ENCODE data around the gene APBB1.
A peak's percentile ranks its signal among the peaks of the same experiment; 100 is the strongest.
"Not testable (repeated sequence)": the region's sequence is repeated elsewhere in the genome, so short reads cannot be mapped to it uniquely, and the experiment has no call there.

Gene APBB1

GRCh38 chr11:6403539-6403938 is 15.4 kb downstream of the APBB1 start:
- Histone ChIP-seq H3K9ac (ENCODE audit: low read length in 2 of 2) (no peak overlapping the region), H3K27me3 (ENCODE audit: control insufficient read depth in 1 of 2, insufficient read depth in 2 of 2, low read length in 2 of 2) (no peaks in the 10 kb centered on the region), H3K4me1 (ENCODE audit: control insufficient read depth, insufficient read depth, low read length) (peaks cover 7% of the 10 kb centered on the region), H3K27ac (ENCODE audit: low read length) (no peak overlapping the region), H3K9me3 (ENCODE audit: control insufficient read depth in 2 of 2, low read length in 2 of 2) (no peaks in the 10 kb centered on the region), H3K36me3 (ENCODE audit: control insufficient read depth in 2 of 2, insufficient read depth in 2 of 2, low read length in 2 of 2) (peaks cover 23 to 29% of the 10 kb centered on the region in 2 donors), H3K4me3 (ENCODE audit: low read length in 2 of 2) (no peak overlapping the region)

- H3K27ac ChIP-seq (ENCODE audit: low read length) = no peak overlapping the region
- no peak overlapping the region for H3K9ac ChIP-seq (ENCODE audit: low read length in 2 of 2)
- no peaks in the 10 kb centered on the region for H3K9me3 ChIP-seq (ENCODE audit: control insufficient read depth in 2 of 2, low read length in 2 of 2)
- peaks cover 24 to 35% of the 10 kb centered on the region in 2 donors for H3K36me3 ChIP-seq (ENCODE audit: control insufficient read depth in 2 of 2, insufficient read depth in 2 of 2, low read length in 2 of 2)
- H3K4me1 ChIP-seq (ENCODE audit: control insufficient read depth, insufficient read depth, low read length) = peaks cover 7% of the 10 kb centered on the region
- H3K27me3 ChIP-seq (ENCODE audit: control insufficient read depth in 1 of 2, insufficient read depth in 2 of 2, low read length in 2 of 2) = no peaks in the 10 kb centered on the region
- H3K4me3 ChIP-seq (ENCODE audit: low read length in 2 of 2) = no peak overlapping the region
Measured at GRCh38 chr11:6402561-6402981, 16.3 kb downstream of the APBB1 start.

DNA sequence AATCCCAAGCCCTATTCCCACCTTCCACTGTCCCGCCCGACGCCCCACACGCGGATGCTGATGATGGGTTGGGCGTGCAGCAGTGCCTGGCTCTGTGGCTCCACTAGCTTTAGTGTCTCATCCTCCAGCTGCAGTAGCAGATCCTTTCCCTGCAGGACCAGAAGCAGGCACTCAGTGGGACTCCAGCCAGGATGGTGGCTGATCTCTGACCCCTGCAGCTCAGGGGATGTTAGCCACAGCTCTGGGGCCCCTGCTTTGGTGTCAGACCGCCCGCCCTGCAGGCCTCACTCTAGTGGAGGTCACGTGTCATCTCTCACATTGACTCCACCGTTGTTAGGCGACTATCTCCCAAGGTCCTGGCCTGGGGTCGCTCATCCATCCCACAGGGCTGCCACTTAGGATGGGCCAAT is 16.8 kb downstream of the APBB1 start:
- Histone ChIP-seq H3K9me3 (ENCODE audit: control insufficient read depth in 2 of 2, low read length in 2 of 2) (no peaks in the 10 kb centered on the region), H3K36me3 (ENCODE audit: control insufficient read depth in 2 of 2, insufficient read depth in 2 of 2, low read length in 2 of 2) (peaks cover 26 to 36% of the 10 kb centered on the region in 2 donors), H3K27ac (ENCODE audit: low read length) (no peak overlapping the region), H3K27me3 (ENCODE audit: control insufficient read depth in 1 of 2, insufficient read depth in 2 of 2, low read length in 2 of 2) (no peaks in the 10 kb centered on the region), H3K4me1 (ENCODE audit: control insufficient read depth, insufficient read depth, low read length) (peaks cover 10% of the 10 kb centered on the region), H3K4me3 (ENCODE audit: low read length in 2 of 2) (no peak overlapping the region), H3K9ac (ENCODE audit: low read length in 2 of 2) (no peak overlapping the region)

GRCh38 chr11:6401464-6401863 is 17.4 kb downstream of the APBB1 start:
- H3K36me3 ChIP-seq (ENCODE audit: control insufficient read depth in 2 of 2, insufficient read depth in 2 of 2, low read length in 2 of 2) = peaks cover 26 to 38% of the 10 kb centered on the region in 2 donors
- no peak overlapping the region for H3K4me3 ChIP-seq (ENCODE audit: low read length in 2 of 2)
- peaks cover 7% of the 10 kb centered on the region for H3K4me1 ChIP-seq (ENCODE audit: control insufficient read depth, insufficient read depth, low read length)
- H3K9me3 ChIP-seq (ENCODE audit: control insufficient read depth in 2 of 2, low read length in 2 of 2) = no peaks in the 10 kb centered on the region
- H3K27ac ChIP-seq (ENCODE audit: low read length) = no peak overlapping the region
- no peaks in the 10 kb centered on the region for H3K27me3 ChIP-seq (ENCODE audit: control insufficient read depth in 1 of 2, insufficient read depth in 2 of 2, low read length in 2 of 2)
- H3K9ac ChIP-seq (ENCODE audit: low read length in 2 of 2) = no peak overlapping the region

DNA sequence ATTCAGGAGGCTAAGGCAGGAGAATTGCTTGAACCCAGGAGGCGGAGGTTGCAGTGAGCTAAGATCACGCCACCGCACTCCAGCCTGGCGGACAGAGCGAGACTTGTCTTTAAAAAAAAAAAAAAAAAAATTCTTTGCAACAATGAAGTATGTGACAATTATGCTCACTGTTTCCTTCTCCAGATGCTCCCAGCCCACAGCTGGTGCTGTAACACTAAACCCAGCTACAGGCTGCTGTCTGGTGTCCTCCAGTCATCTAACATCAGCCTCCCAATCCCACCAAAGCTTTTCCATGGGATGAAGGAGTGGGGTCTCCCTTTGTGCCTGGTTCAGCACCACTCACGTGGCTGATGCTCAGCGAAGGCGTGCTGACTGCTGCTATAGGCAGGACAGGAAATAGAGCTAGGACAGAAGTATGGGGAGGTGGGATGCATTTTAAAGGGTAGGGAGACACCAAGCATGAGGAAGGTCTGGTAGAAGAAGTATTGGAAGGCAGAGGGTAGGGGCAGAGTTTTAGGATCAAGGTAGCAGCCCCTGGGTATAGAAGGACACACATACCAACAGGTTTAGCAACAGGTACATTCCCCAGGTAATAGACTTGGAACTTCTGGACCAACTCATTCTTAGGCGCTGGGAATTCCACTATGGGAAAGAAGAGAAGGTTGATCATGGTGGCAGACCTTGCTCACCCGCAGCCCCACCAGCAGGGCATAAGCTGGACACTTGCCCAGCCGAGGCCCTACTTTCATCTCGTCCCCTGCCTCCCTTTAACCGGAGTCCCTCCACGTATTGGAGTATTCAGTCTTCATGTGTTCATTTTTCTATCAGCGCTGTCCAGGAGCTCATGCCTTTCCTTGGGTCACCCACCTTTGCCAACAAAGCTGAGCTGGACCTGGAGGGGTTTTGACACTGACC is 18.2 kb downstream of the APBB1 start:
- Histone ChIP-seq H3K27ac (ENCODE audit: low read length) (no peak overlapping the region), H3K36me3 (ENCODE audit: control insufficient read depth in 2 of 2, insufficient read depth in 2 of 2, low read length in 2 of 2) (peaks cover 26 to 38% of the 10 kb centered on the region in 2 donors), H3K9ac (ENCODE audit: low read length in 2 of 2) (no peak overlapping the region)

GRCh38 chr11:6397636-6398035 is 21.3 kb downstream of the APBB1 start:
- Histone ChIP-seq H3K4me3 (ENCODE audit: low read length in 2 of 2) (no peak overlapping the region), H3K27me3 (ENCODE audit: control insufficient read depth in 1 of 2, insufficient read depth in 2 of 2, low read length in 2 of 2) (no peaks in the 10 kb centered on the region), H3K9me3 (ENCODE audit: control insufficient read depth in 2 of 2, low read length in 2 of 2) (no peaks in the 10 kb centered on the region), H3K27ac (ENCODE audit: low read length) (no peak overlapping the region), H3K36me3 (ENCODE audit: control insufficient read depth in 2 of 2, insufficient read depth in 2 of 2, low read length in 2 of 2) (peaks cover 41 to 44% of the 10 kb centered on the region in 2 donors), H3K4me1 (ENCODE audit: control insufficient read depth, insufficient read depth, low read length) (peaks cover 8% of the 10 kb centered on the region), H3K9ac (ENCODE audit: low read length in 2 of 2) (no peak overlapping the region)

More for the DNA sequence above, 18.2 kb downstream of the APBB1 start:
- Histone ChIP-seq H3K9me3 (ENCODE audit: control insufficient read depth in 2 of 2, low read length in 2 of 2) (no peaks in the 10 kb centered on the region), H3K4me3 (ENCODE audit: low read length in 2 of 2) (no peak overlapping the region), H3K27me3 (ENCODE audit: control insufficient read depth in 1 of 2, insufficient read depth in 2 of 2, low read length in 2 of 2) (no peaks in the 10 kb centered on the region), H3K4me1 (ENCODE audit: control insufficient read depth, insufficient read depth, low read length) (peaks cover 7% of the 10 kb centered on the region)

DNA sequence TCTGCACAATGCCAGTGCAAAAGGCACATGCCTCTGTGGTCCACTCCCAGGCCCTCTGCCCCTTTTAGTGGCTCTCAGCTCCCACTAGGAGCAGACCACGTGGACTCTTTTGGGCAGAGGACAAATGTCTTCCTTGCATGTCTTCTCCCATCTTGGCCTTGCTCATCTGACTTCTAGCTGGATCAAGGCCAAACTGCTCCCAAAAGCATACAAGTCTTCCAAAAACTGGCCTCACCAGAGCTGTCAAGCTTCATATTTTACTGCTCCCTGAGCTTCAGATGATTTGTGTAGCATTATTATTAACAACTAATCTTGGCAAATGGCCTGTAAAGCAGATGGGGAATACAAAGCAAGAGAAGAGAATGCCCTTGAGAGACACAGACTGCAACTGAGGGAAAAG is 21.7 kb downstream of the APBB1 start:
- Histone ChIP-seq H3K27me3 (ENCODE audit: control insufficient read depth in 1 of 2, insufficient read depth in 2 of 2, low read length in 2 of 2) (no peaks in the 10 kb centered on the region), H3K4me1 (ENCODE audit: control insufficient read depth, insufficient read depth, low read length) (peaks cover 8% of the 10 kb centered on the region), H3K27ac (ENCODE audit: low read length) (no peak overlapping the region), H3K9ac (ENCODE audit: low read length in 2 of 2) (no peak overlapping the region), H3K36me3 (ENCODE audit: control insufficient read depth in 2 of 2, insufficient read depth in 2 of 2, low read length in 2 of 2) (peaks cover 38 to 42% of the 10 kb centered on the region in 2 donors), H3K9me3 (ENCODE audit: control insufficient read depth in 2 of 2, low read length in 2 of 2) (no peaks in the 10 kb centered on the region), H3K4me3 (ENCODE audit: low read length in 2 of 2) (no peak overlapping the region)

DNA sequence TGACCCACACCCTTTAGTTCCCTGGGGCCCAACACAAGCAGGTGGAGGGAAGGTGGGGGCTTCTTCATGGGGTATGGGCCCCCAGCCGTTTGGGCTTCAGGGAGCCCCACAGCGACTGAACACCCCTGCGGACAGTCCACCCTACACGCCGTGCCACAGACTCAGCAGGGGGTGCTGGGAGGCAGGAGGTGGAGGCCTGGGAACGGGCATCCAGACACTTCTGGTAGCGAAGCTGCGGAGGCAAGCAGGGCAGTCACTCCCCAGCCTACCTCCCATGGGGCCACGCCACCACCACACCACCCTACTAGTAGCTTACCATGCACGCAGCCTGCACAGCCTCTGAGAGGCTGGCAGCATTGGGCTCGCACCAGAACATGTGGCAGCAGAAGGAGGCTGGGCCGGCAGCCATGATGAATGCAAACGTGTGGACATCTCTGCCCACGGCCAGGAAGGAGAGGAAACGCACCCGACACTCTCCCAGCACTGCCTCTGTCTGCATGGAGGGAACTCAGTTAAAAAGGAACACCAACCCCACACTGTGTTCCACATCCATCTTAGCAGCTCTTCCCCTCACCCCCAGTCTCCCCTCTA is 23.3 kb downstream of the APBB1 start:
- Histone ChIP-seq H3K36me3 (ENCODE audit: control insufficient read depth in 2 of 2, insufficient read depth in 2 of 2, low read length in 2 of 2) (peaks cover 24 to 29% of the 10 kb centered on the region in 2 donors), H3K9ac (ENCODE audit: low read length in 2 of 2) (no peak overlapping the region), H3K27ac (ENCODE audit: low read length) (no peak overlapping the region)

DNA sequence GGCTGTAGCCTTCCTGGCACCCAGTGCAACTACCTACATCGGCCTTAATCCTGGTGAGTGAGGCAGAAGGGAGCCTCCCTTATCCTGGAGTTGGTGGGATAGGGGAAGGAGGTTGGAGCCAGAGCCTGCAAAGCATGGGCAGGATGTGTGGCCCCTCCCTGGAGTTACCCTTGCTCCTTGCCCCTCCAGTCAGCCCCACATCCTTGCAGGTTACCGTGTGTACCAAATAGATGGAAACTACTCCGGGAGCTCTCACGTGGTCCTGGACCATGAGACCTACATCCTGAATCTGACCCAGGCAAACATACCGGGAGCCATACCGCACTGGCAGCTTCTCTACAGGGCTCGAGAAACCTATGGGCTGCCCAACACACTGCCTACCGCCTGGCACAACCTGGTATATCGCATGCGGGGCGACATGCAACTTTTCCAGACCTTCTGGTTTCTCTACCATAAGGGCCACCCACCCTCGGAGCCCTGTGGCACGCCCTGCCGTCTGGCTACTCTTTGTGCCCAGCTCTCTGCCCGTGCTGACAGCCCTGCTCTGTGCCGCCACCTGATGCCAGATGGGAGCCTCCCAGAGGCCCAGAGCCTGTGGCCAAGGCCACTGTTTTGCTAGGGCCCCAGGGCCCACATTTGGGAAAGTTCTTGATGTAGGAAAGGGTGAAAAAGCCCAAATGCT is 24.8 kb downstream of the APBB1 start:
- H3K9ac ChIP-seq (ENCODE audit: low read length in 2 of 2) = peak overlapping the region in 1 of 2 donors; percentile 5
- H3K27ac ChIP-seq (ENCODE audit: low read length) = no peak overlapping the region
- no peaks in the 10 kb centered on the region for H3K9me3 ChIP-seq (ENCODE audit: control insufficient read depth in 2 of 2, low read length in 2 of 2)
- peaks cover 23 to 25% of the 10 kb centered on the region in 2 donors for H3K36me3 ChIP-seq (ENCODE audit: control insufficient read depth in 2 of 2, insufficient read depth in 2 of 2, low read length in 2 of 2)
- peaks cover 29% of the 10 kb centered on the region for H3K4me1 ChIP-seq (ENCODE audit: control insufficient read depth, insufficient read depth, low read length)
- no peaks in the 10 kb centered on the region for H3K27me3 ChIP-seq (ENCODE audit: control insufficient read depth in 1 of 2, insufficient read depth in 2 of 2, low read length in 2 of 2)
- H3K4me3 ChIP-seq (ENCODE audit: low read length in 2 of 2) = no peak overlapping the region

More for the DNA sequence above, 23.3 kb downstream of the APBB1 start:
- Histone ChIP-seq H3K27me3 (ENCODE audit: control insufficient read depth in 1 of 2, insufficient read depth in 2 of 2, low read length in 2 of 2) (no peaks in the 10 kb centered on the region), H3K4me3 (ENCODE audit: low read length in 2 of 2) (no peak overlapping the region), H3K9me3 (ENCODE audit: control insufficient read depth in 2 of 2, low read length in 2 of 2) (no peaks in the 10 kb centered on the region), H3K4me1 (ENCODE audit: control insufficient read depth, insufficient read depth, low read length) (peaks cover 22% of the 10 kb centered on the region)

- H3K9ac ChIP-seq (ENCODE audit: low read length in 2 of 2); H3K4me3 ChIP-seq (ENCODE audit: low read length in 2 of 2); H3K9me3 ChIP-seq (ENCODE audit: control insufficient read depth in 2 of 2, low read length in 2 of 2); H3K27ac ChIP-seq (ENCODE audit: low read length); H3K27me3 ChIP-seq (ENCODE audit: control insufficient read depth in 1 of 2, insufficient read depth in 2 of 2, low read length in 2 of 2): not testable (repeated sequence)
- Histone ChIP-seq H3K4me1 (ENCODE audit: control insufficient read depth, insufficient read depth, low read length) (peaks cover 26% of the 10 kb centered on the region), H3K36me3 (ENCODE audit: control insufficient read depth in 2 of 2, insufficient read depth in 2 of 2, low read length in 2 of 2) (peaks cover 15 to 22% of the 10 kb centered on the region in 2 donors)
Measured at GRCh38 chr11:6392251-6392650, 26.6 kb downstream of the APBB1 start.

All from stomach smooth muscle (tissue), 2 donors.